SK-N-SH (cell line): ENCODE measurements around the gene TMEM87A.

Experiments used
- EP300 ChIP-seq, 2 experiments: IDR thresholded peaks; 2 replicates each; pipeline versions ENCODE4 v1.4.0 to v1.6.1; 2012; ENCODE audit warnings: borderline replicate concordance in 1 of 2, low read depth in 1 of 2, low read length in 1 of 2
- MAX ChIP-seq: IDR thresholded peaks from 2 replicates; pipeline ENCODE4 v1.4.0; 2012; ENCODE audit warnings: low read depth
- MXI1 ChIP-seq: IDR thresholded peaks from 2 replicates; pipeline ENCODE4 v1.6.1; 2012; ENCODE audit warnings: mild to moderate bottlenecking, low read depth, low read length, improper control_type of control experiment
- PBX3 ChIP-seq: IDR thresholded peaks from 2 replicates; pipeline ENCODE4; 2012
- TAF1 ChIP-seq: IDR thresholded peaks from 2 replicates; pipeline ENCODE4 v1.6.1; 2012; ENCODE audit warnings: low read depth, mild to moderate bottlenecking, low read length, moderate library complexity, borderline replicate concordance
- TF ChIP-seq, protein P1 (sequence below): fragments of 200-600 bp; sonication (generic); IDR thresholded peaks from 2 replicates; pipeline ENCODE4 v1.6.1; 2017; ENCODE audit warnings: antibody characterized with exemption, mild to moderate bottlenecking, moderate library complexity

DNA sequence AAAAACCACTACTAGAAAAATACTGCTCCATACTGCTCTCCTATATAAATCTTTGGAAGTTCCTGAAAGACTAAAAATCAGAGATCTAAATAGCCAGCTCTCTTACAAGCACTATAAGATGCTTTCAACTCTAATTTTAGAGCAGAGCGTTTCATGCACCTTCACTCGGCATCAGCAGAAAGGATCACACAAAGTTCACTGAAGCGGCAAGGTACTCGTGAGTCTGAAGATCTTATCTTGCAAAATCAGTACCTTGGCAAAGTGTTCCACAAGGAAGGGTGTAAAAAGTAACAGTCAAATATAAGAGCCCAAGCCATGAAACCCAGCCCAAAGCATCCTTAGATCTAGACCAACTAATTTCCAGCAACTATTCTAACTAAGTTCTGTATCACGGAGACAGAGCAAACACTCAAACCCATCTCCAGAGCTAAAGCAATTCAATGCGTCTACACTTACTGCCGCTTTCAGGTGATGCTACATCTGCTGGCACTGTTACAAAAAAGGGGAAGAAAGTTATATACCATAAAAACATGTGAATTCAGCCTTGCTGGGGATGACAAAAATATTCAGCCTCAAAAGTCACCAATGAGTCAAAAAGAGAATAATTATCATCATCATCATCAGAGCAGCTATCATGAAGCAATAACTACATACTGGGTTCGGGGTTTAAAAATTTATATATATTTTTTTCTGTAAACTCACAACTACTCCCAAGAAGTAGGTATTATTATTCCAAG, 81.5 kb downstream of the TMEM87A start:
- TF ChIP-seq, protein P1, sequence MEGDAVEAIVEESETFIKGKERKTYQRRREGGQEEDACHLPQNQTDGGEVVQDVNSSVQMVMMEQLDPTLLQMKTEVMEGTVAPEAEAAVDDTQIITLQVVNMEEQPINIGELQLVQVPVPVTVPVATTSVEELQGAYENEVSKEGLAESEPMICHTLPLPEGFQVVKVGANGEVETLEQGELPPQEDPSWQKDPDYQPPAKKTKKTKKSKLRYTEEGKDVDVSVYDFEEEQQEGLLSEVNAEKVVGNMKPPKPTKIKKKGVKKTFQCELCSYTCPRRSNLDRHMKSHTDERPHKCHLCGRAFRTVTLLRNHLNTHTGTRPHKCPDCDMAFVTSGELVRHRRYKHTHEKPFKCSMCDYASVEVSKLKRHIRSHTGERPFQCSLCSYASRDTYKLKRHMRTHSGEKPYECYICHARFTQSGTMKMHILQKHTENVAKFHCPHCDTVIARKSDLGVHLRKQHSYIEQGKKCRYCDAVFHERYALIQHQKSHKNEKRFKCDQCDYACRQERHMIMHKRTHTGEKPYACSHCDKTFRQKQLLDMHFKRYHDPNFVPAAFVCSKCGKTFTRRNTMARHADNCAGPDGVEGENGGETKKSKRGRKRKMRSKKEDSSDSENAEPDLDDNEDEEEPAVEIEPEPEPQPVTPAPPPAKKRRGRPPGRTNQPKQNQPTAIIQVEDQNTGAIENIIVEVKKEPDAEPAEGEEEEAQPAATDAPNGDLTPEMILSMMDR: no peak
- TF ChIP-seq TAF1 (no peak), MXI1 (no peak), PBX3 (no peak), EP300 (IDR thresholded peaks at IDR 0.05; ENCODE audit: borderline replicate concordance in 1 of 2, low read depth in 1 of 2, low read length in 1 of 2) (no peak), MAX (no peak)
